ENCODE data around the gene NDUFS2. TPM values are rescaled to one million over a fixed set of nuclear protein-coding genes. Genes with fewer than 3 reads are reported as not detected.
A peak's percentile ranks its signal among the peaks of the same experiment; 100 is the strongest.

Gene NDUFS2
- total and polyA plus RNA-seq, 8 donors, result 9.9 to 165 (median 82.7) TPM

DNA sequence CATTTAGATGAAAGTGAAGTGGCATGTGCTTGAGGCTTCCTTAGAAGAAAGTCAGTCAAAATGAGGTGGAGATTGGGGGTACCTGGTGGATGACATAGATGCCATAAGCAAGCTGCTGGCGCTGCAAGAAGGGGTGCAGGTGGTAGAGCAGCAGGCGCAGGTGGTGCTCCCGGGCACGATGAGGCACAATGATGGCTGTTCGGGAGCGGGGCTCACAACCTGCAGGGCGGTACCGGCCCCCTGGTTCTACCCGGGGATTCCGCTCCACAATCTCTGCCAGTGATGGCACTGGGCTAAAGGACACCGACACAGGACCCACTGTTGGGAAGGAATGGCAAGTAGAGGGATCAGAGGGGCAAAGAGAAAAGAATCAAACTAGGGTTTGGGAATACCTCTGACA is 27.3 kb upstream of the NDUFS2 start:
- 94 to 96% (median 95%) methylated on average over 11 of the region's 11 CpGs for WGBS, 5 donors
- DNase-seq, result no peak
- H3K4me1 ChIP-seq, result peaks cover 30 to 55% (median 44%) of the 10 kb centered on the region in 4 donors
- H3K27me3 ChIP-seq, result no peaks in the 10 kb centered on the region
- H3K36me3 ChIP-seq, result peaks cover 39 to 61% (median 61%) of the 10 kb centered on the region in 4 donors
- intact Hi-C loops (cut with DNase I; ENCODE audit: low total_unique reads), result no loop called here
- no peak overlapping the region for H3K4me3 ChIP-seq
- H3K9me3 ChIP-seq, result no peaks in the 10 kb centered on the region
- TF ChIP-seq CTCF (IDR thresholded peaks at IDR 0.05) (no peak), POLR2AphosphoS5 (IDR thresholded peaks at IDR 0.05) (no peak), EP300 (IDR thresholded peaks at IDR 0.05) (no peak), POLR2A (IDR thresholded peaks at IDR 0.05) (no peak)
- H3K27ac ChIP-seq, result peak overlapping the region in 1 of 5 donors; percentile 91

DNA sequence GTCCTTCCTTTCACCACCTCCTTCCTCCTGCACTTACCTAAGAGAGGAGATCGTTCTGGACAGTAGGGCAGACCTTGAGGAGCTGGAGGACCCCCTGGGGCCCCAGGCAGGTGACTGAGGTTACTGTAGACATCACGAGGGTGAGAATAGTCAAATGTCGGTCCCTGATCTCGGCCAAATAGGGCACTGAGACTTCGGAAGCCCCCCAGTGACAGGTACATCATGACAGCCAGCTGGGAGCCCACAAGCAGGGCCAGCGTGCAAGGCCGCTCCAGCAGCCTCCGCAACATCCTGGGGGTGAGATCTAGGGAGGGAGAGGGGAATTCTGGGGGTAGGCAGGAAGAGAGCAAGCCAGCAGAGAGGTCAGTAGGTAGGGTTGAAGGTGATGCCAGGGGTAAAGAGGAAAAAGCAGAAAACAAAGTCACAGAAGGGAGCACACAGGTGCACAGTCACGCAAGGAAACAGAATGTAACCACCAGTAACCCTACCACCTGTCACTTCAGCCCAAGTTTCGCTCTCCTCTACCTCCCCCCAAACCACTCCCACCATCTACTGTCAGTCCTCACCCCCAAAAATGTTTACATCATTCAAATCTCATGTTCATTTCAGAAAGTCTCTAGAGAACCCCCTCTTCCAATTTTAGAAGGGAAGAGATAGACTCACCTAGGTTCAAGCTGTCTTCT is 26.3 kb upstream of the NDUFS2 start:
- intact Hi-C loops (cut with DNase I; ENCODE audit: low total_unique reads), result no loop called here
- 86 to 90% (median 86%) methylated on average over 10 of the region's 10 CpGs for WGBS, 5 donors
- H3K27ac ChIP-seq, result peak overlapping the region in 4 of 5 donors; percentile 91 to 96 (median 96)
- TF ChIP-seq POLR2AphosphoS5 (IDR thresholded peaks at IDR 0.05) (no peak), POLR2A (IDR thresholded peaks at IDR 0.05) (no peak)
- no peaks in the 10 kb centered on the region for H3K9me3 ChIP-seq
- peak overlapping the region; percentile 71 to 95 (median 82) for H3K4me3 ChIP-seq
- no peak for DNase-seq
- H3K36me3 ChIP-seq, result peaks cover 31 to 51% (median 51%) of the 10 kb centered on the region in 4 donors
- peaks cover 30 to 55% (median 40%) of the 10 kb centered on the region in 4 donors for H3K4me1 ChIP-seq
- no peaks in the 10 kb centered on the region for H3K27me3 ChIP-seq

- TF ChIP-seq EP300 (IDR thresholded peaks at IDR 0.05) (no peak), POLR2A (IDR thresholded peaks at IDR 0.05) (no peak), POLR2AphosphoS5 (IDR thresholded peaks at IDR 0.05) (no peak), CTCF (IDR thresholded peaks at IDR 0.05) (no peak)
- intact Hi-C loops (cut with DNase I; ENCODE audit: low total_unique reads), result no loop called here
- DNase-seq, result no peak
- Histone ChIP-seq H3K4me1 (peaks cover 30 to 52% (median 40%) of the 10 kb centered on the region in 4 donors), H3K27ac (peak overlapping the region; percentile 91 to 96 (median 95)), H3K4me3 (peak overlapping the region; percentile 71 to 95 (median 82)), H3K36me3 (peaks cover 24 to 44% (median 44%) of the 10 kb centered on the region in 4 donors), H3K27me3 (no peaks in the 10 kb centered on the region), H3K9me3 (no peaks in the 10 kb centered on the region)
- 10 to 17% (median 11%) methylated on average over 16 to 17 of the region's 17 CpGs for WGBS, 5 donors
Observed at GRCh38 chr1:161176468-161177111, 25.6 kb upstream of the NDUFS2 start.

- Histone ChIP-seq H3K4me3 (peak within 1 kb of the TSS; percentile 71 to 95 (median 82)), H3K4me1 (peaks cover 28 to 52% (median 38%) of the 10 kb centered on the region in 4 donors), H3K9me3 (no peaks in the 10 kb centered on the region), H3K27me3 (no peaks in the 10 kb centered on the region), H3K27ac (peak within 1 kb of the TSS; percentile 91 to 96 (median 95)), H3K36me3 (peaks cover 19 to 37% (median 37%) of the 10 kb centered on the region in 4 donors)
- WGBS, 5 donors, result 2 to 6% (median 4%) methylated on average over 27 to 50 of the region's 50 CpGs
- intact Hi-C loops (cut with DNase I; ENCODE audit: low total_unique reads), result no loop called here
- TF ChIP-seq POLR2A (IDR thresholded peaks at IDR 0.05) (peak in 2 of 4 donors; percentile 52 to 69), POLR2AphosphoS5 (IDR thresholded peaks at IDR 0.05) (peak; percentile 57 to 91 (median 86)), CTCF (IDR thresholded peaks at IDR 0.05) (no peak)
- DNase-seq, result peak; percentile 92 to 96
Observed at GRCh38 chr1:161177112-161177935, 24.8 kb upstream of the NDUFS2 start, which contains the start of gene B4GALT3. B4GALT3 (minus strand) TSS chr1:161177507; CDS start chr1:161176060, 1,447 bp downstream.

All from stomach (tissue), 9 donors.